GM12873 (cell line): ENCODE measurements around the gene WWTR1.

Experiments used
- TF ChIP-seq, protein P1 (sequence below): IDR thresholded peaks from 2 replicates; pipeline ENCODE4 v1.5.1; 2012; ENCODE audit warnings: low read depth, mild to moderate bottlenecking, moderate library complexity, low read length, control low read depth; ENCODE audit not compliant: insufficient read depth; ENCODE audit errors: missing control alignments

Gene WWTR1

GRCh38 chr3:149479621-149480325, 178.1 kb downstream of the WWTR1 start:
- TF ChIP-seq, protein P1, sequence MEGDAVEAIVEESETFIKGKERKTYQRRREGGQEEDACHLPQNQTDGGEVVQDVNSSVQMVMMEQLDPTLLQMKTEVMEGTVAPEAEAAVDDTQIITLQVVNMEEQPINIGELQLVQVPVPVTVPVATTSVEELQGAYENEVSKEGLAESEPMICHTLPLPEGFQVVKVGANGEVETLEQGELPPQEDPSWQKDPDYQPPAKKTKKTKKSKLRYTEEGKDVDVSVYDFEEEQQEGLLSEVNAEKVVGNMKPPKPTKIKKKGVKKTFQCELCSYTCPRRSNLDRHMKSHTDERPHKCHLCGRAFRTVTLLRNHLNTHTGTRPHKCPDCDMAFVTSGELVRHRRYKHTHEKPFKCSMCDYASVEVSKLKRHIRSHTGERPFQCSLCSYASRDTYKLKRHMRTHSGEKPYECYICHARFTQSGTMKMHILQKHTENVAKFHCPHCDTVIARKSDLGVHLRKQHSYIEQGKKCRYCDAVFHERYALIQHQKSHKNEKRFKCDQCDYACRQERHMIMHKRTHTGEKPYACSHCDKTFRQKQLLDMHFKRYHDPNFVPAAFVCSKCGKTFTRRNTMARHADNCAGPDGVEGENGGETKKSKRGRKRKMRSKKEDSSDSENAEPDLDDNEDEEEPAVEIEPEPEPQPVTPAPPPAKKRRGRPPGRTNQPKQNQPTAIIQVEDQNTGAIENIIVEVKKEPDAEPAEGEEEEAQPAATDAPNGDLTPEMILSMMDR: no peak

DNA sequence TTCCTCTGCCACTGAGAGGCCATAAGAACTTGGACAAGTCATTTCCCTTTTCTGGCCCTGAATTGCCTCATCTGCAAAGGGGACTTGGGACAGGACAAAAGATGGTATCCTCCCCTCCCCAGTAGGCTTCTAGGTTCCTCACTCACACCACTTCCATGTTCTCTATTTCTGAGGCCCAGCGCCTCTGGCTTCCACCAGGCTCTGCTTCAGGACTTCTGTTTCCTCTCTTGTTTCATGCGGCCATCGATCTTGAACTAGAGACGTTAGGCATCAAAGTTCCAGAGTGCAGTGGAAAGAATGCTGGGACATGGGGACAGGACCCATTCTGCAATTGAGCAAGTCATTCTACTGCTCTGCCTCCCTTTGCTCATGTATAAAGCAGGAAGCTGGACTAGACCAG, 181.6 kb downstream of the WWTR1 start:
- TF ChIP-seq, protein P1: no peak

DNA sequence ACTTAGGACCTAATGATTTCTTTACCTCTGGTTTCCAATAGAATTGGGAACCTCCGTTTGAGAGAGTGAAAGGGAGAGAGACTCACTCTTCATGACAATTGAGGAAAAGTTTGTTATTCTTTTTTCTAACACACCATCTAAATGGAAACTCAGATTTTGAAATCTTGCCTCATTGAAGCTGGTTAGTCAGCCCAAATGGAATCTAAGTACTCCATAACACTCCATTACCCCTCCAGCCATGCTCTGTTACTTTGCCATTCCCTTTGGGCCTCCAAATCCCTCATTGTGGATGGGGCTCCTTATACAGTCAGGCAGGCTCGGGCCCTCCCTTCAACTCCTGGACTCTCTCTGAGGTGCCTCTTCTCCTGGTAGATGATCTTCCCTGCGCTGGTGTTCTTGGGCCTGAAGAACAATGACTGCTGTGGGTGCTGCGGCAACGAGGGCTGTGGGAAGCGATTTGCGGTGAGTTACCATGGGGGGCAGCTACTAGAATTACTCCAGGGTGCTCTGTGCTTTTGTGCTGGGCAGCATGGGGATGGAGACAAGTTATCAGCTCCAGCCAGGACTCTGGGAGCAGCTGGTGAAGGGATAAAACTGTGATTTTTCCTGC, 182.3 kb downstream of the WWTR1 start:
- TF ChIP-seq, protein P1: no peak

GRCh38 chr3:149474250-149474817, 183.5 kb downstream of the WWTR1 start, which contains the start of gene TM4SF4:
Gene TM4SF4, plus strand, starts transcription at chr3:149474697. Its CDS starts 181 bp downstream, at chr3:149474878.
- TF ChIP-seq, protein P1: no peak

DNA sequence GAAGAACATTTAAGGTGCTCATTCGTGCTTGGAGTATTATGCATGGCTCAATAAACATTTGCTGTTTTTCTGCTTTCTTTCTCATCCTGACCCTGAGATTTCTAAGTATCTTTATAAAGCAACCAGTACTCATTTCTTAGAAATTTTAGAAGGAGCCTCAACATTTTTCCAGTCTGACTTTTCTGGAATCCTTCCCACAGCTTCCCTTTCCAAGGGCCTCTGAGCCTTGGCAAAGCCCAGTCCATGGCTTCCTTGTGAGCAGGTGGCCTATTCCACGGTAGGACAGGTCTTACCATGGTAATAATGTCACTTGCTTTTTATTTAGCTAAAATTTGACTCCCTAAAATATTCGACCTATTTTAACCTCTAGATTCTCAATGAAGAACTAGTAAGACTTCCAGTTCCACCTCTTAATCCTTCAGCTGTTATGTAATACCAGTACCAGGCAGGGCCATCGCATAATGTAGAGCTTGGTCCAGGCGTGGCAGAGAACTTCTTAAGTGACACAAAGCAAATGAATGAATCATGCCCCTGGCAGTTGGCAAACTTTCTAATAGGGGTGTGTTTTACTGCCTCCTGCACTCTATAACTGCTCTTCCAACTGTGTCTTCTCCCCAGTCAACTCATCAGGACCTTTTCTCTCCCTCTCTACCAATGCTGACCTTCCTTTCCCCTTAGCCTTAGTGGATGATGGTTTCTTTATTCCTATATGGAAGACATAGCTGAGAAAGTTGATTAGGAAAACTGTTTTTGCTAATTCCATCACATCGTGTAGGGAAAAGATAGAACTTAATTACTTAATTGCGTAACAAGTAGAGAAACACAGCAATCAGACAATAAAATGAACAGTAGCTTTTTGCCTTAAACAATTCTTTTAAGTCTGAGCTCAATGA, 184.2 kb downstream of the WWTR1 start:
- TF ChIP-seq, protein P1: no peak

DNA sequence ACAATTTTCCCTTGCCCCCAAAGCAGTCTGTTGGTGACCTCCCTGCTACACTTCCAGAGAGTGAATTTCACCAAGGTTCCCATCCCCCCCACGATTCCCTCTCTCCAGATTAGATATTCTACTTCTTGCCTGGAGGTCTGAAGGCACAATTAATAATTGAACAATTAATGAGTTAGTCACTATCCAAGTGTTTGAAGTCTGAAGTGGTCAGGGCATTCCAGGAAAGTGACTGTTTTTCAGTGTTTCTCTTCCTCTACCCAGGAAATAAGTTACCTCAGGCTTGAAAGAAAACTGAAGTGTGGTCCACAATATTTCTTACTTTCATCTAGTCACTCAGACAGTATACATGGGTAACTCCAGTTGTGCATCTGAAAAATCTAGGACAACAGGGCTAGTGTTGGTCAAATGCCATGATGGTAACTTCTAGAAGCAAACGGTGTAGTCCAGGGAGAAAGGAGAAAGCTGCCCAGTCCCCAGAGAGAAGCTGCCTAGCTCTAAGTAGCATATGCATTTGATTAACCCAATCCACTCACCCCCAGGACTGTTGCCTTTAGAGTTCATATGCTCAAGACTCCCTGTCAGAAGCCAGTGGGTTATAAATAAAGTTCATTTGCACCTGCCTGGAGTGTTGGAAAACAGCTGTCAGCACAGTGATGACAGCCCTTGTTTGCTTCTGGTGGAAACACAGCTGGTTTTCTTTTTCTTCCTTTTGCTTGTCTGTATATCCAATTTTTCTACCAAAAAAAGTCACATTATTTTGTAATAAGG, 185.6 kb downstream of the WWTR1 start:
- TF ChIP-seq, protein P1: no peak
